Astrocyte (in vitro differentiated cells and primary cell): ENCODE data around the gene ALK.

Source experiments
- CTCF ChIP-seq: IDR thresholded peaks from 2 replicates; pipeline ENCODE4 v1.5.1; 2011; ENCODE audit warnings: low read depth, mild to moderate bottlenecking, inconsistent platforms, low read length, moderate library complexity; ENCODE audit not compliant: insufficient read depth
- EZH2 ChIP-seq: IDR thresholded peaks from 2 replicates; pipeline ENCODE4 v1.6.1; 2012; ENCODE audit warnings: mild to moderate bottlenecking, low read length, inconsistent platforms; ENCODE audit not compliant: insufficient read depth

GRCh38 chr2:29855924-29856639, 65.3 kb downstream of the ALK start:
- TF ChIP-seq CTCF, result no peak
- no peak for TF ChIP-seq EZH2
